ENCODE measurements around the gene QRFP.
"Not testable (repeated sequence)": the region's sequence is repeated elsewhere in the genome, so short reads cannot be mapped to it uniquely, and the experiment has no call there.

QRFP gene

GRCh38 chr9:130918826-130919558 lies 22.4 kb upstream of the QRFP start:
- no peak for DNase-seq

DNA sequence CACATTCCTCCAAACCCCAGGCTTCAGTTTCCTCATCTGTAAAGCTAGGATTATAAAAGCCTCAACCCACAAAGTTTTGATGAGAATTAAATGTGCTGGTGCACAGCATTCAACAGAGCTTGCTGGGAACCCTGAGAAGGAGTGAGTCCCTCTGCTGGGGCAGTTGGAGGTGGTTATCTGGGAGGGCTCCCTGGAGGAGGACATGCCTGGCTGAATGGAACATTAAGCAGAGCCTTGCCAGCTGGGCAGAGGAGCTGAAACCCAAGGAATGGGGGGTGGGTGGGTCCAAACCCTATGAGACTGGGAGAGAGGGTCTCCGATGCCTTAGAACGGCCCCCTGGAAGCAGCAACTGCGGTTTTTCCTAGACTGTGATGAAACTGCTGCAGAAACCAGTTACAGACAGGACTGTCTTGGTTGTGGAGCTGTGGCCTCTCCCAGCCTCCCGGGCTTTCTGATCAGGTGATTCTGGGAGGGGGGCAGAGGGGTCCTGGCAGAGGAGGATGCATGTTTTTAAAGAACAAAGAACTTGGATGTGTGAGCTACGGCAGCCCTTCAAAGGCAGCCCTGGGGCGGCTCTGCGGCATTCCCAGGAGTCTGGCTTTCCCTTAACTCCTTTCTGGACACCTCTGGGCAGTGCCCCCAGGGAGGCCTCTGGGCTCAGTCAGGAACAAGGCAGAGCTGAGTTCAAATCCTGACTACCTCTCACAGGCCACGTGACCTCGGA lies 21.7 kb upstream of the QRFP start:
- no peak for DNase-seq

- DNase-seq = no peak
Measured at GRCh38 chr9:130917168-130917960, 20.8 kb upstream of the QRFP start.

- DNase-seq = no peak
Measured at GRCh38 chr9:130915096-130915447, 18.5 kb upstream of the QRFP start.

GRCh38 chr9:130914417-130915095 lies 17.9 kb upstream of the QRFP start:
- DNase-seq = no peak

DNA sequence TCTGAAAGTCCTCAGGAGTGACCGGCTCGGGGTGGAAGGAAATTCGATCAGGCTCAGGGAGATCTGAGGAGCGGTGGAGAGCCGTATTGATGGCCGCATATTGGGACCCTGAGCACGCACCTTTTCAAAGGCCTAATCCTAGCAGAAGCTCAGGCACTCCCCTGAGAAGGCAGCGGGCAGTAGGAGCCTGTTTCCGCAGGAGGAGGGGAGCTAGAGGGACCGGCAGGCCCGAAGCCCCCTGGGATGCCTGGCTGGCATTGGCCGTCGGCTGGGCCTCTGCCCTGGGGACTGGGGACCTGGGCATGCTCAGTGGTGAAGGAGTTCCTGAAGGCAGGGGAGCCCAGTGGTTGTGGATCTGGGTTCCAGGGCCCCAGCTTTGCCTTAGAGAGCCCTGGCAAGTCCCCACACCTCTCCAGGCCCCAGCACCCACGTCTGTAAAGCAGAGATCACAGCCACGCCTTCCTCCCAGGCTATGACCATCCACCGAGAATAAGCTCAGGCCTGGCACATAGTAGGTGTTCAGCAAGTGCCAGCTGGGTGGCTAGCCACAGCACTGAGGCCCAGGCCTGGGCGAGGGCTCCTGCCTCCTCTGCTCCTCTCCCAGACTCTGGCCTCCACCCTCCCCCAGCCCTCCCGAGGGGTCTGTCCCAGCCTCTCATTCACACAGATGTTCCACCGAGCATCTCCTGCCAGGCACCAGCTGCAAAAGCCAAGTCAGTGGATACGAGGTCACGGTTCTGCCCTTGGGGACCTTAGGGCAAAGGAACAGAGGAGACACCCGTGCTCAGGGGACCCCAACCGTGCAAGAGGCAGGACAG lies 17.2 kb upstream of the QRFP start:
- DNase-seq = no peak

DNA sequence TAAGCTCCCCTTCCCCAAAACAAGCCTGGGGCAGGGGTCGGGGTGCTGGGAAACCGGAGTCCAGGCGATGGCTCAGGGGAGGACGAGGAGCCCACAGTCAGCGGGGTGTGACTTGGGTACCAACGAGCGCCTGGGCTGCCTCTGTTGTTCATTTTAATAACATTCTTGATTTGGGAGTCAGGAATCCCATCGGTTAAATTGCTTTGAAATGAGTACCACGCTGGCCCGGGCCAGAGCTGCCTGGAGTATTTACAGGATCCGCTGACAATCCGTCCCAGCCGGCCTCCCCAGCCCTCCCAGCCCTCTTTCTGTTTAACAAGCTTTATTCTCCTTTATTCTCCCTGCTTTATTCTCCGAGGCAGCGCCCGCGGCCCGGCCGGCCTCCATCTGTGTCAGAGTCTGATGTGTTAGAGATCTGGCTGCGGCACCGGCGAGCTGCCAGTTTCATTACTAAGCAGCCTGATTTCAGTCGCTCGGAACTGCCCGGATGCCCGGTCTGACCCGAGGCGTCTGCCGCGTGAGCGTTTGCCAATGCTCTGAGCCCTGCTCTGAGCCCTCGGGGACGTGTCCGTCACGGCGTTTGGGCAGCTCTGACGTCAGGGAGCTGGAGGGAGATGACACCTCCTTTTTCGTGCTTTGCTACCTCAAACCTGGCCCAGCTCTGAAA lies 16.5 kb upstream of the QRFP start:
- DNase-seq = no peak

- DNase-seq = no peak
Measured at GRCh38 chr9:130911254-130912049, 14.8 kb upstream of the QRFP start.

DNA sequence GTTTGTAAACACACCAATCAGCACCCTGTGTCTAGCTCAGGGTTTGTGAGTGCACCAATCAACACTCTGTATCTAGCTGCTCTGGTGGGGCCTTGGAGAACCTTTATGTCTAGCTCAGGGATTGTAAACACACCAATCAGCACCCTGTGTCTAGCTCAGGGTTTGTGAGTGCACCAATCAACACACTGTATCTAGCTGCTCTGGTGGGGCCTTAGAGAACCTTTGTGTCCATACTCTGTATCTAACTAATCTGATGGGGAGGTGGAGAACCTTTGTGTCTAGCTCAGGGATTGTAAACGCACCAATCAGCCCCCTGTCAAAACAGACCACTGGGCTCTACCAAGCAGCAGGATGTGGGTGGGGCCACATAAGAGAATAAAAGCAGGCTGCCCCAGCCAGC lies 14.1 kb upstream of the QRFP start:
- DNase-seq = not testable (repeated sequence)

GRCh38 chr9:130910041-130910440 lies 13.4 kb upstream of the QRFP start:
- DNase-seq = not testable (repeated sequence)

DNA sequence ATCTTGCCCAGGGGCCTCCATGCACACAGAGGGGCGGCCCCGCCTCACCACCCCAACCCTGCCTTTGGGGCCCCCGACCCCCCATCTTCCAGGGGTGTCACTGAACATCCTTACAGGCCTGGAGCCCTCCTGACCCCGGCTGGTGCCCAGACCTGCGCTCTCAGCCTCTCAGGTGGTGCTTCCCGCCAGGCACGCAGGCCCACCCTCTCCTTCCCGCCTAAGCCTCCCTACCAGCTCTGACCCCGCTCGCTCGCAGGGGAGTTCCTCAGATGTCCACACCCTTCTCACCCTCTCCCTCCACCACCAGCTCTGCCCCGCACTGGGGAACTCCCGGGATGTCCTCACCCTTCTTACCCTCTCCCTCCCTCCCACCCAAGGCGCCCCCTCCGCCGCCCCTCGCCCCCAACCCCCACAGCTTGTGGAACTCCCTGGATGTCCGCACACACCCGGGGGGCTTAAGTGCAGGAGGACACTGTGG lies 12.3 kb upstream of the QRFP start:
- no peak for DNase-seq

GRCh38 chr9:130908146-130908877 lies 11.7 kb upstream of the QRFP start:
- DNase-seq = no peak

DNA sequence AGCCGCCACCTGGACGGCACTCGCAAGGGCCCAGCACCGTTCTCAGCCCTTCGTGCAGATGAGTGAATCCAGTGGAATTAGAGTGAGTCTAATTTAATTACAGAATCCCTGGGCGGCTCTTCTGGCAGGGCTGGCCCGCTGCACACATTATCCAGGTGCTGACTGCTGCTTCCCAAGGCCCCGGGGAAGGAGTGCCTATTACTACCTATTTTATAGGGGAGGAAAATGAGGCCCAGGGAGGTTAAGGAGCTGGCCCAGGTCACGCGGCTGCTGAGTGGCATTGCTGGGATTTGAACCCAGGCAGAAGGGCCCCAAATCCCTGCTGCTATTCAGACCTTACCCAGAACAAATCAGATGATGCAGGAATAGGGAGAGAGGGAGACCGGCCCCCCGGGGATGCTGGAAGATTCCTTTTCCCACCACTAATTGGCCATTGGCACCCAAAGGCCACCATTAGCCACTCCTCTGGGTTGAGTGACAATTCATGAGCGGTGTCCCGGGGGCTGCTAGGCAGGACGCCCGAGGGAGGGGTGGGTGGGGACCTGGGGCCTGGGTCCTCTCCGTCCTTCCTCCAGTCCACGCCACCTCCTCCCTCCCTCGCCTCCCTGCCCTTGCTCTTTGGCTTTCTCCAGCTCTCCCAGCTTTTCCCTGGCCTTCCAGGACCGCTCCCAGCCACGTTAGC lies 10.3 kb upstream of the QRFP start:
- no peak for DNase-seq

DNA sequence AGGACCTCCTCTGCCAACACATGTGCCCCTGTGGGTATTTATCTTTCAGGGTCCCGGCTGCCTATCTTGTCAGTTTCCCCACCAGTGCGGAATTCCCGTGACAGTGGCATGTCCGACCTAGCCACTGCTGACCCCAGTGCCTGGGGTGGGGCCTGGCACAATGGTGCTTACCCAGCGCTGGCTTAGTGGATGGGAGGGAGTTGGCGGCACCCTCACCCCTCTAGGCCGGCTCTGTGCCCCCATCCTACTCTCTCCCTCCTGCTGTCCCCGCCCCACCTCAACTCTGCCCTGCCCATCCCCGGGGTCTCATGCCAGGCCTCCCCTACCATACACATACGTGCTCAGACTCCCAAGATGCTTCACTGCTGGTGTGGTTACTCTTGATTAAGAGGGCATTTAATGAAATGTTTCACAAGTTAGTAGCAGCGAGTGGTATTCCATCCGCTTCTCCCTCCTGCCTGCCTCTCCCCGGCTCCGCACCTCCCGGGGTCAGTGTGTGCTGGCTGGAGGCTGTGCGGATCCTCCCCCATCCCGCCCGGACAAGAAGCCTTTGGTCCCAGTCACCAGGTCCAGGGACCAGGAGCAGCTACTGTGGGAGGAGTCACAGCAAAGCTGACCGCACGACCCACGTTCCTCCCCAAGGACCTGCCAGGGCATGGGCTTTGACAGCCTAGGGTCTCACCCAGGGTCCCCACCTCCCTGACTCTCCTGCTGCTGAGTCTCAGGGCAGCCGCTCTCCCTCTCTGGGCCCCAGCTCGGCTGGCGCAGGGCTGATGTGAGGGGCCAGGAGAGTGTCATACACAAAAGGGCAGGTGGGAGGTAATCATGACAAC lies 9.5 kb upstream of the QRFP start:
- no peak for DNase-seq

DNA sequence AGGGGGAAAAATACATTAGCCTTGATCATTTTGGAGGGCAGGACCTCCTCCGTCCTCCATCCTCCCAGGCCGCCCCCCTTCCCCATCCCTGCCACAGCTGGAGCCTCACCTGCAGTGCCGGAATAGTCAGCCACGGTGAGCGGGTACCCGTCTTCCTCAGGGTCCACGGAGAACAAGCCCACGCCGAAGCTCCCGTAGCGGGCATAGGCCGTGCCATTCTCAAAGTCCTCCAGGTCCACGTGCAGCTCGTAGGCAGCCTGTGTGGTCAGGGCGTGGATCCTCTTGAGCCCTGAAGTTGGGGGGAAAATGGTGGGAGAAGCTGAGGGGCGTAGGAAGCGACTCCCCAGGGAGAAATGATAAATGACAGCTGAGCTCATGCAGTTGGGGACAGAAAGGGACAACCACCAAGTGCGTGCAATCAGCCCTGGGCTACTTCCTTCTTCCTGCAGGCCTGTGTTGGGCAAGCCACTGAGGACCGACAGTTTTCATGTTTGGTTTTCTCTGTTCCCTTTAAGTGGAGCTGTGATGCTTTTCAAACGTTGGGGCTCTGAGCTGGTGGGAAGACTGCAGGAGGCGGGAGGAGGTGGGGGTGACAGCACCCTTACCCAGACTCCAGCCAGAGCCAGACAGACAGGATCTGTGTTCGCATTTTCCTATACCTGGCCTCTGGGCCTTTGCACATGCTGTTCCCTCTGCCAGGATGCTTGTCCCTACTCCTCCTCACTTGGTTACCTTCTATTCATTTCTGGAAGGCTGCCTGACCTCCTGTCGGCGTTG lies 8.7 kb upstream of the QRFP start:
- DNase-seq = no peak

DNA sequence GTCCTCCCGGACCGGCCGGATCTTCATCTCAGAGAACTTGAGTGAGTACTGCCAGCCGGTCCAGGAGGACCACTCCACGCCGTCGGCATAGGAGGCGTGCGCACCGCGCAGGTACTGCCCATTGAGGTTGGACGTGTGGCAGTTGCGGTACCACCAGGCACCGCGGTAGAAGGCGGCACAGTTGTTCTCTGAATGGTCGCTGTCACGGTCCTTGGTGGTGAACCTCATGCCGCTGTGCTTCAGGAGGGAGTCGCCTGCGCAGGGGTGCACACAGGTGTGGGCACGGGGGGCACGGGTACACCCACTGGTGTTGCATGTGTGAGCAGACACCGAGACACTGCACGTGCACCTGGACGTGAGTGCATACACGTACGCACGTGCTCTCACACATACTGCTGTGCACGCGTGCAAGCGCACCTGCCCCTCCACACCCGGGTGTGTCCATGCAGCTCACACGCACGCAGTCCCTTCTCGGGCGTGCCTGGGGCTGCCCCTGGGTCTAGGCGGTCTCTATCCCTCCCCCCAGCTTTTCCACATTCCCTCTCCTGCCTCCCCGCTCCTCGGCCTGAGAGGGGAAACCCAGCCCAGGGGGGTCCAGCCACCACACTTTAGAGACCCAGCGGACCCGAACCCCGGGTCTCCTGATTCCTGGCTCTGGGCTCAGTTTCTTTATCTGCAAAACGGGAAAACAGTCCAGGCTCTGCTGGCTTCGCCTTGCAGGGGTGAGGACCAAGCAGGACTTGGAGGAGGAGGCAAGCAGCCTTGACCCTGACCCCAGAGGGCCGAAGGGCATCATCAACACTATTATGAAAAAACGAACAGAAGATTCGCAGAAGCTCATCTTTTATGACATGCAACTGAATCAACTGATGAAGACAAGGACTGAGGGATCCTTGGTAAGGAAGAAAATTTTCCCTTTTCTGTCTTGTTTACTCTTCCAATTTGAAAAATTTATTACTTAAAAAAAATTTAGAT lies 7.7 kb upstream of the QRFP start:
- DNase-seq = no peak
